AG10803 (cell line): ENCODE data around the gene ENOX2.
"Not testable (repeated sequence)": the region's sequence is repeated elsewhere in the genome, so short reads cannot be mapped to it uniquely, and the experiment has no call there.

Experiments used
- DNase-seq: peaks from one replicate; pipeline ENCODE4 v3.0.0; 2010; ENCODE audit warnings: low read depth
- H3K4me3 ChIP-seq: 2 replicates; pipeline ENCODE4 v1.5.1; 2011; ENCODE audit warnings: mild to moderate bottlenecking, low read length, control low read depth
- TF ChIP-seq, protein P1 (sequence below): conservative IDR thresholded peaks from 2 replicates; pipeline ENCODE4 v1.5.1; 2011; ENCODE audit warnings: mild to moderate bottlenecking, low read length, control low read depth, inconsistent platforms

ENOX2 gene, protein sequence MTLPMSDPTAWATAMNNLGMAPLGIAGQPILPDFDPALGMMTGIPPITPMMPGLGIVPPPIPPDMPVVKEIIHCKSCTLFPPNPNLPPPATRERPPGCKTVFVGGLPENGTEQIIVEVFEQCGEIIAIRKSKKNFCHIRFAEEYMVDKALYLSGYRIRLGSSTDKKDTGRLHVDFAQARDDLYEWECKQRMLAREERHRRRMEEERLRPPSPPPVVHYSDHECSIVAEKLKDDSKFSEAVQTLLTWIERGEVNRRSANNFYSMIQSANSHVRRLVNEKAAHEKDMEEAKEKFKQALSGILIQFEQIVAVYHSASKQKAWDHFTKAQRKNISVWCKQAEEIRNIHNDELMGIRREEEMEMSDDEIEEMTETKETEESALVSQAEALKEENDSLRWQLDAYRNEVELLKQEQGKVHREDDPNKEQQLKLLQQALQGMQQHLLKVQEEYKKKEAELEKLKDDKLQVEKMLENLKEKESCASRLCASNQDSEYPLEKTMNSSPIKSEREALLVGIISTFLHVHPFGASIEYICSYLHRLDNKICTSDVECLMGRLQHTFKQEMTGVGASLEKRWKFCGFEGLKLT

DNA sequence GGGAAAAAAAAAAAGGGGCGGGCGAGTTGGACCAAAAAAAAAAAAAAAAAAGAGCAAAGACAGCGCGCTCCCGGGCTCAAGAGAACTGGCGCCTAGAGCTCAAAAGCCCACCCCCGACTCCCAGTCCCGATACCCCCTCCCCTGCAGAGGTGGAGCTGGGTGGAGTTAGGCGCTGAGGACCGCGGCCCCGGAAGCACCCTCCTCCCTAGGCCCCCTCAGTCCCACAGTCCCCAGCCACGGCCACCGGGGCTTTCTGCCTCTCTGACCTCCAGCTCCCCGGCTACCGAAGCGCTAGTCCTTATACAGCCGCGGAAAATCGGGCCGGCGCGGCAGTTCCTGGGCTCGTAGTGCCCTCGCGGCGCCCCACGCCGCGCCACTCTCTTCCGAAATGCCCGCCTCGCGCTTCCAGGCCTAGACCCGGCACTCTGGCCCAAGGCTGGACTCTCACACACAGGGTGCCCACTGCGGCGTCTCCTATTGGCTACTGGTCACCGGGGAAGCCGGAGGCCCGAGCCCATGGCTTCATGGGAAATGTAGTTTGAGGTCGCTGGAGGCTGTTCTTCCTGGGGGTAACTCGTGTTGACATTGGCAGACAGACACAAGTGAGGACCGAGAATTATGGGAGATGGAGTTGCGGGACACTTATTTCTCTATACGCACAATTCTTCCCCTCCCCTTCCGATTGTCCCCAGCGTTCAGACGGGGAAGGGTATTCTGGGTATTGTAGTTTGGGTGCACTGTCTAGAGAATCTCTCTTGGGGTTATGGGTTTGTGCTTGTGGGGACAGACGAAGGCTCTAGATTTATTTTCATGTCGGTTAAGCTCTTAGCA lies at the start of gene ENOX2:
TSS of gene ENOX2 (minus strand) at position 427 of the 831 bp plus-strand sequence. CDS start 199,993 bp downstream, outside the sequence.
- peak within 1 kb of the TSS; percentile 71 for H3K4me3 ChIP-seq
- DNase-seq: peak; percentile 96
- TF ChIP-seq, protein P1, sequence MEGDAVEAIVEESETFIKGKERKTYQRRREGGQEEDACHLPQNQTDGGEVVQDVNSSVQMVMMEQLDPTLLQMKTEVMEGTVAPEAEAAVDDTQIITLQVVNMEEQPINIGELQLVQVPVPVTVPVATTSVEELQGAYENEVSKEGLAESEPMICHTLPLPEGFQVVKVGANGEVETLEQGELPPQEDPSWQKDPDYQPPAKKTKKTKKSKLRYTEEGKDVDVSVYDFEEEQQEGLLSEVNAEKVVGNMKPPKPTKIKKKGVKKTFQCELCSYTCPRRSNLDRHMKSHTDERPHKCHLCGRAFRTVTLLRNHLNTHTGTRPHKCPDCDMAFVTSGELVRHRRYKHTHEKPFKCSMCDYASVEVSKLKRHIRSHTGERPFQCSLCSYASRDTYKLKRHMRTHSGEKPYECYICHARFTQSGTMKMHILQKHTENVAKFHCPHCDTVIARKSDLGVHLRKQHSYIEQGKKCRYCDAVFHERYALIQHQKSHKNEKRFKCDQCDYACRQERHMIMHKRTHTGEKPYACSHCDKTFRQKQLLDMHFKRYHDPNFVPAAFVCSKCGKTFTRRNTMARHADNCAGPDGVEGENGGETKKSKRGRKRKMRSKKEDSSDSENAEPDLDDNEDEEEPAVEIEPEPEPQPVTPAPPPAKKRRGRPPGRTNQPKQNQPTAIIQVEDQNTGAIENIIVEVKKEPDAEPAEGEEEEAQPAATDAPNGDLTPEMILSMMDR: no peak

DNA sequence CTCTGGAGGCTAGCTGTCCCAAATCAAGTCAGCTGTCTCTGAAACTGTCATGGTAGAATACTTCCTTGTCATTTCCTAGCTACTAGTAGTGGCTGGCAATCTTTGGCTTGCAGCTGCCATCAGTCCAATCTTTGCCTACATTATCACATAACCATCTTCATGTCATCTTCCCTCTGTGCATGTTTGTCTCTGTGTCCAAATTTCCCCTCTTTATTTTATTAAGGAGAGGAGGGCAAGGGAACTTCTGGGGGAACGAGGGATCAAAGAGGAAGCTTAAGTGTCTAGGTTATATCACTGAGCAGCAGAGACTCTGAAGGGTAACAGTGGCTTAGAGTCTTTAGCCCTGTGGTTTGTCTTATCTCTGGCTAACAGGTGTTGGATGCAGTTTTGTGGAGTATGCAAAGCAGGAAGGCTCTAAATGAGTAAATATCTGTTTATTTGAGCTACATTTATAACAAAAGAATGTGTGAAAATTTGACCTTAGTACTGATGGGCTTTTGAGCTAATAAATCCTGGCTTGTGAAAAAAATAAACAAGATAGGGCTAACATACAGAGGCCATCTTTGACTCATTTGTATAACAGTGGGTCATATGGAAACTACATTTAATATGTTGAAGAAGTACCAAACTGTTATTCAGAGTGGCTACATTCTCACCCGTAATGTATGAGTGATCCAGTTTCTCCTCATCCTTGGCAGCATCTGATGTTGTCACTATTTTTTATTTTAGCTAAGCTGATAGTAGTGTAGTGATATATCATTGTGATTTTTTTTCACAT lies 49.4 kb upstream of the ENOX2 start:
- no peak overlapping the region for H3K4me3 ChIP-seq

DNA sequence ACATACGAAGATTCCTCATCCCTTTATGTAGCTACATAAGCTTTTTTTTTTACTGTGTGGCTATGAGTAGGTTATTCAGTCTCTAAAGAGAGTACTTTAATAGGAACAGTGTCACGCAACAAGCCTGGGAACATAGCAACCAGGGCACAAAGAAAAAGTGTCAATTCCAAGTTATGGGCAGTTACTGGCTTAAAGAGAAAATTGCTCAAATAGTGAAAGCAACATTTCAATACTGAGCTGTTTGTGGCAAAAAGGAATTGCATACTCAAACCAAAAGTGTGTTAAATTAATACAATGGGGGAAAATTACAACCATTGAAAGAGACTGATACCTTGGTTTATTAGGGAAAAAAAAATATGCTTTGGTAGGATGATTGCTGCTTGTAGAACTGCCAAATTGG lies 41.2 kb upstream of the ENOX2 start:
- DNase-seq: no peak
- no peak overlapping the region for H3K4me3 ChIP-seq
- TF ChIP-seq, protein P1: no peak

More for the DNA sequence above, 49.4 kb upstream of the ENOX2 start:
- DNase-seq: no peak
- TF ChIP-seq, protein P1: no peak

DNA sequence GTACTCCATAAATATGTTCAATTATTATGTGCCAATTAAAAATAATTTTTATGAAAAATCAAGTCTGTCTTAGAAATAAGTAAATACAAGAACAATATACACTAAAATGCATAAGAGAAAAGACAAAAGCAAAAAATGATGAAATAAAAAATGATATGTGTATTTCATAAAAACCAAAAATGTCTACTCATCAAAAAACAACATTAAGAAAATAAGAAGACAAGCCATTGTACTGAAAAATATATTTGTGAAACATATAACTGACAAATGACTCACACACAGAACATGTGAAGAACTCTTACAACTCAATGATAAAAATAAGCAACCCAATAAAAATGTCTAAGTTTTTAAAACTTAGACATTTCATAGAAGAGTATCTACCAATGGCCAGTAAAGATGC lies 34.1 kb upstream of the ENOX2 start:
- no peak for DNase-seq
- TF ChIP-seq, protein P1: no peak
- H3K4me3 ChIP-seq: no peak overlapping the region

DNA sequence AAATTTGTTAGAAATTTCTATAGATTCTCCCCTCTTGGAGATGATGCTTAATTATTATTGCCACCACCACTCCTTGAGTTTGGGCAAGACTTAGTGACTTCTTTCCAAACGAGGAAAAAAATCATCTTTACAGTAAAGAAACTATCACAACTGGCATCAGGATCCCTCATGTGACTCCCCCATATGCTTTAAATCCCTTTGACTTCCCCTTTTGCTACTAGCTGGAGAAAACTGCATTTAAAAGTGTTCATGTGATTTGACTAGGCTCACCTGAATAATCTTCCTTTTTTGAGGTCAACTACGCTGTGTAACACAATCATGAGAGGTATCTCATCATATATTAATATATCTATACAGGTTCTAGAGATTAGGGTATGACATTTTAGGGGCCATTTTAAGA lies 30.3 kb upstream of the ENOX2 start:
- TF ChIP-seq, protein P1: no peak
- no peak overlapping the region for H3K4me3 ChIP-seq
- no peak for DNase-seq

DNA sequence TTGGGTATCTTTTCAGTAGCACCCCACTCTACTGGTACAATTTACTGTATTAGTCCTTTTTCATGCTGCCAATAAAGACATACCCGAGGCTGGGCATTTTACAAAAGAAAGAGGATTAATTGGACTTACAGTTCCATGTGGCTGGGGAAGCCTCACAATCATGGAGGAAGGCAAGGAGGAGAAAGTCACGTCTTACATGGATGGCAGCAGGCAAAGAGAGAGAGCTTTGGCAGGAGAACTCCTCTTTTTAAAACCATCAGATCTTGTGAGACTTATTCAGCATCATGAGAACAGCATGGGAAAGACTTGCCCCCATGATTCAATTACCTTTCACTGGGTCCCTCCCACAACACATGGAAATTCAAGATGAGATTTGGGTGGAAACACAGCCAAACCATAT lies 17.4 kb upstream of the ENOX2 start:
- H3K4me3 ChIP-seq, DNase-seq: not testable (repeated sequence)

DNA sequence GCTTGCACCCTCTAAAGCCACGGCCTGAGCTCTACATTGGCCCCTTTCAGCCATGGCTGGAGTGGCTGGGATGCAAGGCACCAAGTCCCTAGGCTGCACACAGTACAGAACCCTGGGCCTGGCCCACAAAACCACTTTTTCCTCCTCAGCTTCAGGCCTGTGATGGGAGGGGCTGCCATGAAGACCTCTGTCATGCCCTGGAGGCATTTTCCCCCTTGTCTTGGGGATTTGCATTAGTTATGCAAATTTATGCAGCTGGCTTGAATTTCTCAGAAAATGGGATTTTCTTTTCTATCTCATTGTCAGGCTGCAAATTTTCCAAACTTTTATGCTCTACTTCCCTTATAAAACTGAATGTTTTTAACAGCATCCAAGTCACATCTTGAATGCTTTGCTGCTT lies 16.7 kb upstream of the ENOX2 start:
- not testable (repeated sequence) for DNase-seq, H3K4me3 ChIP-seq

DNA sequence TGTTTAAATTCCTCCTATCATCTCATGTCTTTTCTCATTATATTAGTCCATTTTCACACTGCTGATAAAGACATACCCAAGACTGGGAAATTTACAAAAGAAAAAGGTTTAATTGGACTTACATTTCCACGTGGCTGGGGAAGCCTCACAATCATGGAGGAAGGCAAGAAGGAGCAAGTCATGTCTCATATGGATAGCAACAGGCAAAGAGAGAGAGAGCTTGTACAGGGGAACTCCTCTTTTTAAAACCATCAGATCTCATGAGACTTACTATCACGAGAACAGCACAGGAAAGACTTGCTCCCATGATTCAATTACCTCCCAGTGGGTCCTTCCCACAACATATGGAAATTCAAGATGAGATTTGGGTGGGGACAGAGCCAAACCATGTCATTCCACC lies 15.5 kb upstream of the ENOX2 start:
- H3K4me3 ChIP-seq, DNase-seq: not testable (repeated sequence)
